Colonic mucosa (tissue), 4 donors: ENCODE results near the gene DCTD. TPM values are rescaled to one million over a fixed set of nuclear protein-coding genes. Genes with fewer than 3 reads are reported as not detected.

ENCODE experiments used
- DNase-seq: peaks from one replicate; pipeline ENCODE4 v3.0.0-alpha.2; 2020
- H3K27ac ChIP-seq: fragments of 200-600 bp; one replicate; pipeline ENCODE4 v1.8.0; 2021
- H3K27me3 ChIP-seq: fragments of 200-600 bp; one replicate; pipeline ENCODE4 v1.8.0; 2021
- H3K36me3 ChIP-seq: fragments of 200-600 bp; one replicate; pipeline ENCODE4 v1.8.0; 2021
- H3K4me1 ChIP-seq: fragments of 200-600 bp; one replicate; pipeline ENCODE4 v1.8.0; 2021; ENCODE audit warnings: mild to moderate bottlenecking
- H3K4me3 ChIP-seq: fragments of 200-600 bp; one replicate; pipeline ENCODE4 v1.8.0; 2021
- H3K9ac ChIP-seq, 2 donors: one replicate each; pipeline ENCODE4 v1.7.0; 2013; ENCODE audit warnings: control low read depth in 2 of 2, low read depth in 2 of 2, low read length in 2 of 2
- H3K9me3 ChIP-seq: fragments of 200-600 bp; one replicate; pipeline ENCODE4 v1.8.0; 2021
- CTCF ChIP-seq: fragments of 200-600 bp; IDR thresholded peaks from one replicate; pipeline ENCODE4 v1.8.0; 2022; ENCODE audit warnings: antibody characterized with exemption, mild to moderate bottlenecking
- intact Hi-C: fragments of 100-400 bp; cut with DNase I; formaldehyde crosslinking; loops from one replicate; pipeline ENCODE4 v1.14.1; 2022
- total RNA-seq, 2 donors: library from RNA; stranded (reverse); fragmentation: NEBNext Ultra II Directional in 1 of 2; extraction: Animal tissue kit (Norgen Biotek cat#: 25700) in 1 of 2; gene quantifications; one replicate each; pipeline ENCODE4 v1.2.1, GENCODE V29; 2021
- donor health status: healthy.
- donor health status: DM: no; HTN: no; CAD: no.
- donor health status: DM: no; HTN: no; CAD: no.

The DCTD gene
- total RNA-seq, 2 donors from 2014 or later = 51.4 to 54.6 TPM

GRCh38 chr4:182862141-182862875, 54.9 kb downstream of the DCTD start:
- intact Hi-C loops = no loop called here
- H3K9me3 ChIP-seq = no peaks in the 10 kb centered on the region

GRCh38 chr4:182861346-182861745, 55.8 kb downstream of the DCTD start:
- H3K4me1 ChIP-seq = no peaks in the 10 kb centered on the region
- no peak for DNase-seq
- H3K27ac ChIP-seq = no peak overlapping the region
- H3K36me3 ChIP-seq = no peaks in the 10 kb centered on the region
- intact Hi-C loops = no loop called here
- no peaks in the 10 kb centered on the region for H3K27me3 ChIP-seq
- no peak overlapping the region for H3K9ac ChIP-seq
- no peak for TF ChIP-seq CTCF
- H3K9me3 ChIP-seq = no peaks in the 10 kb centered on the region
- no peak overlapping the region for H3K4me3 ChIP-seq

More at GRCh38 chr4:182862141-182862875, 54.9 kb downstream of the DCTD start:
- H3K4me3 ChIP-seq = no peak overlapping the region
- no peak overlapping the region for H3K27ac ChIP-seq
- no peak overlapping the region for H3K9ac ChIP-seq
- H3K36me3 ChIP-seq = no peaks in the 10 kb centered on the region
- no peaks in the 10 kb centered on the region for H3K4me1 ChIP-seq
- TF ChIP-seq CTCF = no peak
- no peak for DNase-seq
- no peaks in the 10 kb centered on the region for H3K27me3 ChIP-seq

GRCh38 chr4:182859730-182860129, 57.5 kb downstream of the DCTD start:
- no peak for DNase-seq
- no peak overlapping the region for H3K27ac ChIP-seq
- no peaks in the 10 kb centered on the region for H3K36me3 ChIP-seq
- intact Hi-C loops = no loop called here
- no peak for TF ChIP-seq CTCF
- no peaks in the 10 kb centered on the region for H3K9me3 ChIP-seq
- H3K4me1 ChIP-seq = no peaks in the 10 kb centered on the region
- H3K9ac ChIP-seq = no peak overlapping the region
- H3K27me3 ChIP-seq = no peaks in the 10 kb centered on the region
- no peak overlapping the region for H3K4me3 ChIP-seq

GRCh38 chr4:182858711-182859110, 58.5 kb downstream of the DCTD start:
- no peaks in the 10 kb centered on the region for H3K36me3 ChIP-seq
- TF ChIP-seq CTCF = no peak
- intact Hi-C loops = no loop called here
- DNase-seq = no peak
- no peaks in the 10 kb centered on the region for H3K27me3 ChIP-seq
- no peak overlapping the region for H3K4me3 ChIP-seq
- H3K27ac ChIP-seq = no peak overlapping the region
- no peaks in the 10 kb centered on the region for H3K4me1 ChIP-seq
- no peak overlapping the region for H3K9ac ChIP-seq
- no peaks in the 10 kb centered on the region for H3K9me3 ChIP-seq

GRCh38 chr4:182856862-182857261, 60.3 kb downstream of the DCTD start:
- Histone ChIP-seq H3K36me3 (no peaks in the 10 kb centered on the region), H3K27me3 (no peaks in the 10 kb centered on the region), H3K9me3 (no peaks in the 10 kb centered on the region), H3K4me3 (no peak overlapping the region), H3K9ac (no peak overlapping the region), H3K4me1 (no peaks in the 10 kb centered on the region), H3K27ac (no peak overlapping the region)
- DNase-seq = no peak
- intact Hi-C loops = no loop called here
- no peak for TF ChIP-seq CTCF
